HepG2 (cell line): ENCODE data around the gene ZBTB18. TPM values are rescaled to one million over a fixed set of nuclear protein-coding genes. Genes with fewer than 3 reads are reported as not detected.
"Not testable (repeated sequence)": the region's sequence is repeated elsewhere in the genome, so short reads cannot be mapped to it uniquely, and the experiment has no call there.

Source experiments
- ATAC-seq: fragments of 200-7000 bp; cut with Tn5 transposase; 3 replicates; pipeline ENCODE4 v1.9.1; 2020; ENCODE audit warnings: mild to moderate bottlenecking, moderate library complexity
- BruUV-seq: library from RNA; stranded (reverse); fragments of 400-500 nt; replicated peaks from 2 replicates; lab custom pipeline; 2021; lab: Mats Ljungman, UMichigan
- CTCF ChIA-PET: fragments of 300-600 bp; formaldehyde crosslinking; extraction: SDS; loops from one replicate; lab custom pipeline; 2021; ENCODE audit warnings: low total read pairs, inconsistent platforms, low intra/inter-chr PET ratio; lab: Yijun Ruan, JAX
- POLR2A ChIA-PET: fragments of 350-600 bp; sonication (Branson Sonifier 250); formaldehyde crosslinking; loops from one replicate; lab custom pipeline; 2020; ENCODE audit warnings: antibody characterized with exemption, inconsistent platforms; lab: Yijun Ruan, JAX
- DNase-seq: peaks from one replicate; pipeline ENCODE4 v3.0.0-alpha.2; 2015; ENCODE audit warnings: low spot score
- FAIRE-seq: peaks from 3 replicates; lab custom pipeline; 2011; peaks lifted over from hg19 to GRCh38; lab: Jason Lieb, UNC
- H2AFZ ChIP-seq: one replicate; pipeline ENCODE4 v1.6.1; 2011; ENCODE audit warnings: low read length, inconsistent platforms
- H3K27ac ChIP-seq: fragments of 300-600 bp; 3 replicates; pipeline ENCODE4 v1.8.0; 2011; ENCODE audit warnings: mixed run types, mild to moderate bottlenecking, mixed read lengths, low read length, inconsistent platforms; ENCODE audit not compliant: insufficient read depth; ENCODE audit errors: extremely low read length
- H3K27me3 ChIP-seq, 2 experiments: fragments of 200-600 bp in 1 of 2; 2 replicates in 1 of 2; 3 replicates in 1 of 2; pipeline versions ENCODE4 v1.6.0 to v1.8.0; 2011; ENCODE audit warnings: low read length in 2 of 2, mild to moderate bottlenecking in 2 of 2, moderate library complexity in 2 of 2, inconsistent platforms in 1 of 2; ENCODE audit not compliant: insufficient read depth in 2 of 2, control insufficient read depth in 1 of 2
- H3K36me3 ChIP-seq, 2 experiments: fragments of 200-600 bp in 1 of 2; replicated peaks in 1 of 2; 2 replicates in 1 of 2; 3 replicates in 1 of 2; pipeline versions ENCODE4 v1.5.1 to v1.8.0; 2011; ENCODE audit warnings: low read length in 2 of 2, inconsistent platforms in 1 of 2; ENCODE audit not compliant: insufficient read depth in 2 of 2, control insufficient read depth in 1 of 2
- H3K4me1 ChIP-seq: 2 replicates; pipeline ENCODE4 v1.5.1; 2012; ENCODE audit warnings: low read length, inconsistent platforms; ENCODE audit not compliant: insufficient read depth
- H3K4me2 ChIP-seq: 2 replicates; pipeline ENCODE4 v1.6.0; 2011; ENCODE audit warnings: low read depth, low read length, inconsistent platforms
- H3K4me3 ChIP-seq, 3 experiments: fragments of 200-600 bp in 1 of 3; sonication (generic), shearing (Covaris generic) in 1 of 3; replicated peaks in 1 of 3; 2 replicates each; pipeline ENCODE4 v1.5.1; 2011 to 2016; ENCODE audit warnings: low read length in 3 of 3, inconsistent platforms in 2 of 3, low read depth in 2 of 3, mild to moderate bottlenecking in 2 of 3, control low read depth in 1 of 3, mixed read lengths in 1 of 3; ENCODE audit not compliant: insufficient read depth in 1 of 3
- H3K79me2 ChIP-seq: one replicate; pipeline ENCODE4 v1.6.1; 2011; ENCODE audit warnings: low read length, inconsistent platforms; ENCODE audit not compliant: insufficient read depth
- H3K9ac ChIP-seq: 2 replicates; pipeline ENCODE4 v1.6.0; 2011; ENCODE audit warnings: mild to moderate bottlenecking, low read depth, low read length, inconsistent platforms; ENCODE audit not compliant: insufficient read depth
- H3K9me3 ChIP-seq: 2 replicates; pipeline ENCODE4 v1.5.1; 2012; ENCODE audit warnings: mild to moderate bottlenecking, low read length
- H4K20me1 ChIP-seq: 2 replicates; pipeline ENCODE4 v1.6.0; 2011; ENCODE audit warnings: inconsistent platforms, mild to moderate bottlenecking, low read length, moderate library complexity; ENCODE audit not compliant: insufficient read depth
- BCL6 ChIP-seq: IDR thresholded peaks from 2 replicates; pipeline ENCODE4 v1.6.1; 2016; ENCODE audit warnings: missing genetic modification reagents, missing compliant biosample characterization
- ELF3 ChIP-seq: IDR thresholded peaks from 2 replicates; pipeline ENCODE4 v1.6.1; 2016; ENCODE audit warnings: missing genetic modification reagents, missing compliant biosample characterization
- FOSL2 ChIP-seq: sonication (generic); formaldehyde crosslinking; IDR thresholded peaks from 2 replicates; pipeline ENCODE4 v1.4.0; 2020; ENCODE audit warnings: missing genetic modification reagents
- HOXA3 ChIP-seq: sonication (generic); formaldehyde crosslinking; IDR thresholded peaks from 2 replicates; pipeline ENCODE4 v1.5.0; 2020; ENCODE audit warnings: missing genetic modification reagents
- HOXA5 ChIP-seq: sonication (generic); formaldehyde crosslinking; IDR thresholded peaks from 2 replicates; pipeline ENCODE4 v1.4.0; 2020; ENCODE audit warnings: missing genetic modification reagents
- MAZ ChIP-seq, 2 experiments: sonication (generic) in 1 of 2; formaldehyde crosslinking in 1 of 2; IDR thresholded peaks; 2 replicates each; pipeline versions ENCODE4 v1.5.0 to v1.6.1; 2012 to 2020; ENCODE audit warnings: low read depth in 2 of 2, mild to moderate bottlenecking in 2 of 2, borderline replicate concordance in 1 of 2, improper control_type of control experiment in 1 of 2, low read length in 1 of 2, missing genetic modification reagents in 1 of 2, moderate library complexity in 1 of 2
- MYPOP ChIP-seq: sonication (generic); formaldehyde crosslinking; IDR thresholded peaks from 2 replicates; pipeline ENCODE4 v1.8.1; 2023; ENCODE audit warnings: mild to moderate bottlenecking, moderate library complexity, missing genetic modification reagents
- POGZ ChIP-seq: sonication (generic); formaldehyde crosslinking; IDR thresholded peaks from 2 replicates; pipeline ENCODE4 v1.4.0; 2020; ENCODE audit warnings: mild to moderate bottlenecking, missing genetic modification reagents
- ZFP91 ChIP-seq: sonication (generic); formaldehyde crosslinking; IDR thresholded peaks from 2 replicates; pipeline ENCODE4 v1.9.0; 2022; ENCODE audit warnings: missing genetic modification reagents, mild to moderate bottlenecking, borderline replicate concordance
- ZNF274 ChIP-seq: sonication (generic); formaldehyde crosslinking; IDR thresholded peaks from 2 replicates; pipeline ENCODE4 v1.5.1; 2020; ENCODE audit warnings: mild to moderate bottlenecking, missing genetic modification reagents
- ZNF549 ChIP-seq: sonication (generic); formaldehyde crosslinking; IDR thresholded peaks from 2 replicates; pipeline ENCODE4 v1.5.0; 2020; ENCODE audit warnings: missing genetic modification reagents
- WGBS: methylation state at CpG from one replicate; pipeline ENCODE4 v1.1.6; 2017; ENCODE audit warnings: low lambda C conversion rate; 5-methylcytosine and 5-hydroxymethylcytosine counted together
- in situ Hi-C: cut with HindIII; loops from 2 replicates; pipeline ENCODE4 v1.10.0; 2017; ENCODE audit warnings: low pct_unique_long_range_greater_than_20kb; ENCODE audit not compliant: extremely low pct_ligation_motif_present
- intact Hi-C: fragments of 100-400 bp; cut with micrococcal nuclease; formaldehyde crosslinking; loops from one replicate; pipeline ENCODE4 v1.10.0; 2022; ENCODE audit not compliant: unreplicated experiment
- polyA plus RNA-seq, 8 experiments: library from polyadenylated mRNA; depleted of rRNA in 3 of 8; stranded (reverse) in 7 of 8; unstranded in 1 of 8; fragments of >200 nt; fragmentation: Illumina TruSeq in 4 of 8; extraction: Trizol in 4 of 8; gene quantifications; 2 replicates each; pipeline versions ENCODE4 v1.2.1 to v1.2.3, GENCODE V29; 2011 to 2016; ENCODE audit warnings: low read depth in 4 of 8, missing spikeins in 1 of 8, mixed read lengths in 1 of 8; ENCODE audit not compliant: insufficient read depth in 1 of 8
- total RNA-seq, 5 experiments: library from RNA; depleted of rRNA; stranded (reverse); fragments of >200 nt; fragmentation: Illumina TruSeq; extraction: Trizol; gene quantifications; 2 replicates each; pipeline ENCODE4 v1.2.3, GENCODE V29; 2016; ENCODE audit warnings: low read depth in 1 of 5
- TF ChIP-seq, protein P1 (sequence below): sonication (generic); formaldehyde crosslinking; IDR thresholded peaks from 2 replicates; pipeline ENCODE4 v1.8.1; 2023; ENCODE audit warnings: missing genetic modification reagents, inconsistent platforms, borderline replicate concordance

ZBTB18 gene
- total and polyA plus RNA-seq, 2 of the 13 experiments (the other 11 are each of a cell fraction or from before 2014, with no cell fraction given) = 3.1 to 4.3 TPM

GRCh38 chr1:244046254-244046653 lies 4.8 kb upstream of the ZBTB18 start:
- H3K79me2 ChIP-seq, ATAC-seq, H3K36me3 ChIP-seq, H3K4me3 ChIP-seq, H3K27ac ChIP-seq, FAIRE-seq, H2AFZ ChIP-seq, POLR2A ChIA-PET, DNase-seq, H3K4me2 ChIP-seq, H3K9me3 ChIP-seq, H4K20me1 ChIP-seq, CTCF ChIA-PET, in situ Hi-C loops, H3K27me3 ChIP-seq, BruUV-seq, H3K9ac ChIP-seq: not testable (repeated sequence)
- 86% methylated on average over 1 of the region's 1 CpG for WGBS
- intact Hi-C loops = loop anchor here (10.0 kb wide), 1 partner anchor 191 kb away; the partner anchor contains the start of gene AKT3
- peaks cover 28% of the 10 kb centered on the region for H3K4me1 ChIP-seq

DNA sequence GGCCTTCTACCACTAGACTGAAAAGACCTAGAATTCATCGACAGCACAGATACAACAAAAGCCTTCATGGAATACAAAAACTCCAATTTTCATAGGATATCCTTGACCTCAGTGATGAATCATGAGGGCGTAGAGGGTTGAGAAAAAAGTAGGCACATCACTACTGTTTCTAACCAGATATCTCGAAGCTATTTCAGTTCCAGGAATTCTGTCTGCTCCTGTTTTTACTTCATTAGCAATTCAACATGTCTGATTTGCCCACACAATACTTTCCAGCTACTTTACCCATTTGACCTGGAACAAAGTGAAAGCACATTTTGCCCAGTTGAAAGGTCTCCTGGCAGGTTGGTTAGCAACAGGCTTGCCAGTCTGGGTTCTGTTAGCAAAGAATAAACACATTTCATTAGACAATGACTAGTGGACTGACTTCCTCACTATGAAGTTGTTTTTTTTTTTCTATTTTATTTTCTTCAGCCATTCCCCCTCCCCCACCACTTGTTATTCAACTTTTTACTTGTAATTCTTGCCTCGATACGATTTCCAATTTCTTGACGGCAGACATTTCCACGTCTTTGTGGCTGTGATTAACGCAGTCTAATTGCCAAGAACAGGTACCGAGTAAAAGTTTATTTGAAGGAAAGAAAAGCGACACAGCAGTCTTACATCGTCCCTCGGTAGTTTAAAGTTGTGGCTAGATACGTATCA lies 4.0 kb upstream of the ZBTB18 start:
- no peak for FAIRE-seq
- no TSS peak for BruUV-seq
- intact Hi-C loops (loop anchor here (10.0 kb wide), 1 partner anchor 192 kb away; the partner anchor contains the start of gene AKT3), in situ Hi-C loops (no loop called here)
- Histone ChIP-seq H2AFZ (peak overlapping the region; percentile 70), H3K27ac (no peak overlapping the region), H3K9ac (peak overlapping the region; percentile 80), H3K36me3 (no peaks in the 10 kb centered on the region), H3K9me3 (no peaks in the 10 kb centered on the region), H3K4me2 (peak overlapping the region; percentile 99), H4K20me1 (no peaks in the 10 kb centered on the region), H3K79me2 (peaks cover 7% of the 10 kb centered on the region), H3K4me1 (peaks cover 32% of the 10 kb centered on the region), H3K27me3 (peaks cover 0 to 6% of the 10 kb centered on the region in 2 experiments; a peak in 2 of 5 replicates), H3K4me3 (peak overlapping the region; percentile 70 to 100 (median 93))
- 4% methylated on average over 13 of the region's 13 CpGs for WGBS
- no peak for DNase-seq
- ChIA-PET CTCF (interaction anchor here (1.1 kb wide), 1 partner anchor 226 kb away, joined by 3 read pairs; no protein-coding TSS in a partner anchor), POLR2A (interaction anchor here (1.4 kb wide), 1 partner anchor 18 kb away, joined by 9 read pairs; no protein-coding TSS in a partner anchor)
- no peak for ATAC-seq
- no peak for TF ChIP-seq ZNF274 (CRISPR knock-in tag)
- 0 out of 2 replicates have a peak, but pooled peaks have one; percentile 7 for TF ChIP-seq HOXA5 (CRISPR knock-in tag)
- peak; percentile 78 for TF ChIP-seq BCL6 (CRISPR knock-in tag)
- TF ChIP-seq ELF3 (CRISPR knock-in tag) = no peak
- no peak for TF ChIP-seq ZNF549 (CRISPR knock-in tag)
- TF ChIP-seq MYPOP (CRISPR knock-in tag) = 0 out of 2 replicates have a peak, but pooled peaks have one; percentile 2
- no peak for TF ChIP-seq POGZ
- TF ChIP-seq, protein P1, sequence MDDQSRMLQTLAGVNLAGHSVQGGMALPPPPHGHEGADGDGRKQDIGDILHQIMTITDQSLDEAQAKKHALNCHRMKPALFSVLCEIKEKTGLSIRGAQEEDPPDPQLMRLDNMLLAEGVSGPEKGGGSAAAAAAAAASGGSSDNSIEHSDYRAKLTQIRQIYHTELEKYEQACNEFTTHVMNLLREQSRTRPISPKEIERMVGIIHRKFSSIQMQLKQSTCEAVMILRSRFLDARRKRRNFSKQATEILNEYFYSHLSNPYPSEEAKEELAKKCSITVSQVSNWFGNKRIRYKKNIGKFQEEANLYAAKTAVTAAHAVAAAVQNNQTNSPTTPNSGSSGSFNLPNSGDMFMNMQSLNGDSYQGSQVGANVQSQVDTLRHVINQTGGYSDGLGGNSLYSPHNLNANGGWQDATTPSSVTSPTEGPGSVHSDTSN (CRISPR knock-in tag) = no peak
- TF ChIP-seq MAZ (IDR thresholded peaks at IDR 0.05; ENCODE audit: borderline replicate concordance, low read depth, low read length) = no peak
- 0 out of 2 replicates have a peak, but pooled peaks have one; percentile 3 for TF ChIP-seq MAZ (CRISPR knock-in tag; IDR thresholded peaks at IDR 0.05; ENCODE audit: low read depth)
- TF ChIP-seq HOXA3 (CRISPR knock-in tag) = no peak
- TF ChIP-seq ZFP91 = no peak
- TF ChIP-seq FOSL2 = peak; percentile 11; the same call in 1 of the 2 replicates
